CD4-positive, alpha-beta T cell treated with Interleukin-17A for 1 hour (primary cell): ENCODE measurements around the gene KCNMB4.

Source experiments
- DNase-seq: peaks from one replicate; pipeline ENCODE4 v3.0.0-alpha.2; 2020

The KCNMB4 gene

GRCh38 chr12:70448371-70448770 is 82.3 kb downstream of the KCNMB4 start:
- no peak for DNase-seq

GRCh38 chr12:70449074-70449752 is 83.1 kb downstream of the KCNMB4 start:
- DNase-seq, result no peak

- DNase-seq, result no peak
These were observed 83.8 kb downstream of the KCNMB4 start for GRCh38 chr12:70449753-70450341.

GRCh38 chr12:70451528-70451927 is 85.4 kb downstream of the KCNMB4 start:
- no peak for DNase-seq

- no peak for DNase-seq
These were observed 90.9 kb downstream of the KCNMB4 start for GRCh38 chr12:70456953-70457352.

- DNase-seq, result no peak
These were observed 93.7 kb downstream of the KCNMB4 start for GRCh38 chr12:70459786-70460185.

- DNase-seq, result no peak
These were observed 97.9 kb downstream of the KCNMB4 start for GRCh38 chr12:70463997-70464396.

GRCh38 chr12:70466753-70467152 is 100.7 kb downstream of the KCNMB4 start:
- no peak for DNase-seq

- DNase-seq, result no peak
These were observed 101.4 kb downstream of the KCNMB4 start for GRCh38 chr12:70467476-70467875.

GRCh38 chr12:70467918-70468733 is 102.0 kb downstream of the KCNMB4 start:
- DNase-seq, result no peak

- DNase-seq, result no peak
These were observed 102.7 kb downstream of the KCNMB4 start for GRCh38 chr12:70468741-70469140.

GRCh38 chr12:70469221-70469820 is 103.2 kb downstream of the KCNMB4 start:
- no peak for DNase-seq

GRCh38 chr12:70482764-70483163 is 116.7 kb downstream of the KCNMB4 start:
- no peak for DNase-seq
